Measurements from ENCODE around the gene CSNK1G2.
"Not testable (repeated sequence)": the region's sequence is repeated elsewhere in the genome, so short reads cannot be mapped to it uniquely, and the experiment has no call there.

Gene CSNK1G2

GRCh38 chr19:1987197-1988187 is 46.5 kb downstream of the CSNK1G2 start:
- DNase-seq (ENCODE audit: low read depth in 2 of 3, low spot score in 1 of 3): no peak

- not testable (repeated sequence) for DNase-seq (ENCODE audit: low read depth in 2 of 3, low spot score in 1 of 3)
Observed at GRCh38 chr19:1988464-1988863, 47.5 kb downstream of the CSNK1G2 start.

GRCh38 chr19:1989513-1990229 is 48.7 kb downstream of the CSNK1G2 start:
- DNase-seq (ENCODE audit: low read depth in 2 of 3, low spot score in 1 of 3): no peak

- DNase-seq (ENCODE audit: low read depth in 2 of 3, low spot score in 1 of 3): no peak
Observed at GRCh38 chr19:1990230-1991017, 49.5 kb downstream of the CSNK1G2 start.

DNA sequence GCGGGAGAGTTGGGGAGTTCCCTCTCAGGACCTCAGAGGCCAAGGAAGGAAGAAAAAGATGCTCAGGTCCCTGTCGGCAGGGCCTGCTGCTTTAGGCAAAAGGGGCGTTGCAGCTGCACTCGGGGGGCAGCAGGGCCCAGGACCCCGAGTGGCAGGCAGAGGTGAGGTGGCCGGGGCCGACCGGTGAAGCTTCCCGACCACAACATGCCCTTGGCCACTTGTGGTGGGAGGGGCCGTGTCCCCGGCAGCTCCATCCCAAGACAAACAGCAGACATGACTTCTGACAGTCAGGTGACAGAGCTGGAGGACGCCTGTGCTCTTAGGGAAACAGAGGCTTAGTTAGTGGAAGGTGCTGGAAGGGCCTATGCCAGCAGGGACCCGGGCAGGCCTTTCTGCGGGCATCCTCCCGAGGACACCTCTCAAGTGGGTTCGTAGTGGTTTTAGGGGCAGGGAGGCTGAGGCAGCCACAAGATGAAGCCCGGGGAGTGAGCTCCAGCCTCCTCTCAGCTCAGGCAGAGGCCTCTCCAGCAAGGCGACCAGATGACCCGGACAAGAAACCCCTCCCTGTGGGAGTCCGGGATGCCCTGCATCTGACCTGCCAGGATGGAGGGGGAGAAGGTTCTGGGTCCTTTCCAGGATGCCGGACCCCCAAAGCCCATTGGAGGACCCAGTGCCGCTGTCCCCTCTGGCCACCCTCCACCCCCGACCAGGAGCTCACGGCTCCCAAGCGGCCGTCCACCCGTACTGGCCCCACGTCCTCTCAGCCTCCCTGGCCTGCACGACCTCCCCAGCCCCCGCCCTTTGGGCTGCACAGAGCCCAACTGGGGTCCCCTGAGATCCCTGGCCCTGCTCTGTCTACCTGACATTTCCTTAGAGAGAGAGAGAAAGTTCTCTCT is 50.3 kb downstream of the CSNK1G2 start:
- no peak for DNase-seq (ENCODE audit: low read depth in 2 of 3, low spot score in 1 of 3)

GRCh38 chr19:1992759-1993260 is 51.8 kb downstream of the CSNK1G2 start:
- peak in 2 of 3 donors; percentile 13 to 18 for DNase-seq (ENCODE audit: low read depth in 2 of 3, low spot score in 1 of 3)

GRCh38 chr19:1997353-1998233 is 56.6 kb downstream of the CSNK1G2 start:
- DNase-seq (ENCODE audit: low read depth in 2 of 3, low spot score in 1 of 3): no peak

DNA sequence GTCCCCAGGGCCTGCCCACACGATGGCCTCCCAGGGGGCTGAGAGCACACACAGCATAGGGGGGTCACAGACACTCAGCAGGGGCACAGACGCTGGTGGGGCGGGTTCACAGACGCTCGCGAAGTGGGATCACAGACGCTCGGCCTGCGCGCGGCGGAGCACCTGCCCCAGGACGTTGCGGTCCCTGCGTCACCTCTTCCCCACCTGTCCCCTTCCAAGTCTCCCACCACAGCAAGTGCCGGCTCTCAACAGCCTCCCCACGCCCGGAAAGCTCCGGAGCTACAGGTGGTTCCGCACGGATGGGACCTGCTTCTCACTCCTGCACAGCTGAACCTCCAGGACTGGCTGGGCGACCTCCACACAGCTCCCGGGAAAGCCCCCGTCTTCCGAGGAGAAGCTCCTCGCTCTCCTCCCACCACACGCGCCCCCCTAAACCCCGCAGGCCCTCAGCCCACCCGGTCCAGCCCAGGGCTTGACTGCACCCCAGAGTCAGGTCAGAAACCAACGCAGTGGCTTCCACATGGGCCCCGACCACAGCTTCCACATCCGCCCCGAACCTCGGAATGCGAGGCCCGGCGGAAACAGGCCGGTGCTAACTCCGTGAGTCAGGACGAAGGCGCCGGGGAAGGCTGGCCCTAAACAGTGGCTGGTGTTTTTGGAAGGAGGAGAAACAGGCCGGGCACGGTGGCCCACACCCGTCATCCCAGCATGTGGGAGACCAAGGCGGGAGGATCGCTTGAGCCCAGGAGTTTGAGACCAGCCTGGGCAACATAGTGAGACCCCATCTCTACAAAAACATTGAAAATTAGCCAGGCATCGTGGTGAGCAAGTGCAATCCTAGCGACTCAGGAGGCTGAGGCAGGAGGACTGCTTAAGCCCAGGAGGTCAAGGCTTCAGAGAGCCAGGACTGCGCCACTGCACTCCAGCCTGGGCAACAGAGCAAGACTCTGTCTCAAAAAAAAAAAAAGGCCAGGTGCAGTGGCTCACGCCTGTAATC is 58.0 kb downstream of the CSNK1G2 start:
- no peak for DNase-seq (ENCODE audit: low read depth in 2 of 3, low spot score in 1 of 3)

- DNase-seq (ENCODE audit: low read depth in 2 of 3, low spot score in 1 of 3): no peak
Observed at GRCh38 chr19:1999856-2000515, 59.0 kb downstream of the CSNK1G2 start.

GRCh38 chr19:2003874-2004273 is 62.9 kb downstream of the CSNK1G2 start:
- no peak for DNase-seq (ENCODE audit: low read depth in 2 of 3, low spot score in 1 of 3)

DNA sequence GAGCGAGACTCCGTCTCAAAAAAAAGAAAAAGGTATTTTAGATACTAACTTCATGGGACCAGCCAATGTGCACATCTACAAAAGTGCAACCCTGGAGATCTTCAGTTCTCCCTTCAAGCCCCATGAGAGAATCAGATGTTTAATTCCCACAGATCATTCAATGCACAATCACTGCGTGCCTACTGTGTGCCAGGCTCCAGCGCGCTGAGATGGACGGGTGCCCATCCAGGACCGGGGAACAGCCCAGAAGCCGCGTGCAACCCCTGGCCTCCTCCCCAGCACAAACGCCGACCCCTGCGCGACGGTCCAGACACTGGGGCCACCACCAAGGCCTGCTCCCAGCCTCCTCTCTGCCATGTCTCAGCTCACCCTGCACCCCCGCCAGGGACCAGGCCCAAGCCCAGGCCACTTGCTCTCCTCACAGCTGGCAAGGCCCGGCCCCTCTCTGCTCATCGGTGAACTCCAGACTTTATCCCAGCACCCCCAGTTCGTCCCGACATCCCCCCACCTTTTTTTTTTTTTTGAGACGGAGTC is 69.2 kb downstream of the CSNK1G2 start:
- DNase-seq (ENCODE audit: low read depth in 2 of 3, low spot score in 1 of 3): no peak

GRCh38 chr19:2011169-2011568 is 70.2 kb downstream of the CSNK1G2 start:
- DNase-seq (ENCODE audit: low read depth in 2 of 3, low spot score in 1 of 3): no peak

DNA sequence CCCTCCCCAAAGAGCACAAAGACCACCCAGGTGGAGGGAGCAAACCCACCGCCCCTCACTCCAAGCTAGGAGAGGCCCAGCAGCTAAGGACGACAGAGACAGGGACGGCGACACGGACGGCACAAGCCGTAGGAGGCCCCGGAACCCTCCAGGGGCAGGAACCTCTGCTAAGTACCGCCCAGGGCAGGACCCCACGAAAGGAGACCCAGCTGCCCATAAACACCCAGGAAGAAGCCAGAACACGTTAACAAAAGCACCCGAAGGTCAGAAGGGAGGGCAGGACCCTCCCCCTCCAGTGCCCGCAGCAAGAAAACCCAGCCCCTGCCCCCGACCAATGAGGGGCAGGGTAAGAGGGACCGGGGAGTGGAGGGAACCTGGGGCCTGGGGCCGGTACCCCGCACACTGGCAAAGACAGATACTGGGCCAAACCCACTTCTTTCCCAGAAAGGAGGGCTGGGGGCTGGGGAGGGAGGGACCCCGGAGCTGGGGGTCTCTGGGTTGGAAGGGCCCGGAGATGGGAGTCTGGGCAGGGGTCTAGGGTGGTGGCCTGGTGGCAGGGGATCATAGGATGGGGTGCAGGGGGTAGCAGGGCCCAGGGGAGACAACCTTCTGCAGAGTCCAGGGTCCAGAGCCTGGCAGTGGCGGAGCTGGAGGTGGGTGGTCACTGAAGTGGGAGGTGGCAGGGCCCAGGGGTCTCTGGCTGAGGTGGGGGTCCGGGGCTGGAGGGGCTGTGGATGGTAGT is 72.1 kb downstream of the CSNK1G2 start:
- no peak for DNase-seq (ENCODE audit: low read depth in 2 of 3, low spot score in 1 of 3)

DNA sequence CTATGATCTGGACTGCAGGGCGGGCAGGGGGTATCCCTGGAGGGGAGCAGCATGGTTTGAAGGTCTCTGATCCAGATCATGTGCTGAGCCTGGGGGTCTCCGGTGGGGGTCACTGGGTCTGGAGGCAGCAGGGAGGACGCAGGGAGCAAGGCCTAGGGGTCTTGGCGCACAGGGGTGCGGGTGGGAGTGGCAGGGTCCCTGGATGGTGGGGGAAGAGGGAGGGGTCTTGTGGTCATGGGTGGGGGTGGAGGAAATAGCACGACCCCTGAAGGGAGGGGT is 72.7 kb downstream of the CSNK1G2 start:
- no peak for DNase-seq (ENCODE audit: low read depth in 2 of 3, low spot score in 1 of 3)

- DNase-seq (ENCODE audit: low read depth in 2 of 3, low spot score in 1 of 3): no peak
Observed at GRCh38 chr19:2014131-2014571, 73.2 kb downstream of the CSNK1G2 start.

DNA sequence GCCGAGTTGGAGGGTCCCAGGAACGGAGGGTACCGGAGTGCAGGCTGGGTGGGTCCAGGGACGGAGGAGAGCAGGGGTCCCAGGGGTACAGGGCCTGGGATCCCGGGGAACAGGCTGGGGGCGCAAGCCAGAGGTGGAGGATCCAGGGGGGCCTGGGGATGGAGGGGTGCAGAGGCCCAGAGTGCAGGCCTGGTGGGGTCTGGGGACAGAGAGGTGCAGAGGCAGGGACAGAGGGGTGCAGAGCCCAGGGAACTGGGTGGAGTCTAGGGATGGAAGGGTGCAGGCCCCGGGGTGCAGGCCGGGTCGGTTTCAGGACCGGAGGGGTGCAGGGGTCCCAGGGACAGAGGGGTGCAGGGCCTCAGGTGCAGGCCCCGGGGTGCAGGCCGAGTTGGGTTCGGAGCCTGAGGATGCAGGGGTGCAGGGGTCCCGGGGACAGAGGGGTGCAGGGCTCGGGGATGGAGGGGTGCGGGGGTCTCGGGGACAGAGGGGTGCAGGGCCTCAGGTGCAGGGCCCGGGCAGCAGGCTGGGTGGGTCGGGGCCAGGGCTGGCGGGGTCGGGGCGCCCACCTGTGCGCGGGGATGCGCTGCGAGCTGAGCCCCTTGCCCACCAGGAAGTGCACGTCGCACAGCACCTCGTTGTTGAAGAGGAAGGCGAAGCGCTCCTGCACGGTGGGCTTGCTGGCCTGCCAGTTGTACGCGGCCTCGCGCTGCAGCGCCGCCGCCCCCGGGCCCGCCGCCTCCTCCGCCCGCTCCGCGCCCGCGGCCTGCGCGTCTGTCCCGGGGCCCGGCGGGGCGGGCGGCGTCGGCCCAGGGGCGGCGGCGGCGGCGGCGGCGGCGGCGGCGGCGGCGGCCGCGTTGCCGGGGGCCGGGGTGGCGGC is 74.0 kb downstream of the CSNK1G2 start:
- no peak for DNase-seq (ENCODE audit: low read depth in 2 of 3, low spot score in 1 of 3)
